NCI-H1436 (cell line): ENCODE measurements around the gene C3orf70.

ENCODE experiments used
- DNase-seq: peaks from one replicate; lab custom pipeline; 2025; lab: John Stamatoyannopoulos, UW

Gene C3orf70, protein sequence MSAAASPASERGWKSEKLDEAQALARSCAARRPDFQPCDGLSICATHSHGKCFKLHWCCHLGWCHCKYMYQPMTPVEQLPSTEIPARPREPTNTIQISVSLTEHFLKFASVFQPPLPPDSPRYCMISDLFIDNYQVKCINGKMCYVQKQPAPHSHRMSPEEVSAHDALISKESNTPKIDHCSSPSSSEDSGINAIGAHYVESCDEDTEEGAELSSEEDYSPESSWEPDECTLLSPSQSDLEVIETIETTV

DNA sequence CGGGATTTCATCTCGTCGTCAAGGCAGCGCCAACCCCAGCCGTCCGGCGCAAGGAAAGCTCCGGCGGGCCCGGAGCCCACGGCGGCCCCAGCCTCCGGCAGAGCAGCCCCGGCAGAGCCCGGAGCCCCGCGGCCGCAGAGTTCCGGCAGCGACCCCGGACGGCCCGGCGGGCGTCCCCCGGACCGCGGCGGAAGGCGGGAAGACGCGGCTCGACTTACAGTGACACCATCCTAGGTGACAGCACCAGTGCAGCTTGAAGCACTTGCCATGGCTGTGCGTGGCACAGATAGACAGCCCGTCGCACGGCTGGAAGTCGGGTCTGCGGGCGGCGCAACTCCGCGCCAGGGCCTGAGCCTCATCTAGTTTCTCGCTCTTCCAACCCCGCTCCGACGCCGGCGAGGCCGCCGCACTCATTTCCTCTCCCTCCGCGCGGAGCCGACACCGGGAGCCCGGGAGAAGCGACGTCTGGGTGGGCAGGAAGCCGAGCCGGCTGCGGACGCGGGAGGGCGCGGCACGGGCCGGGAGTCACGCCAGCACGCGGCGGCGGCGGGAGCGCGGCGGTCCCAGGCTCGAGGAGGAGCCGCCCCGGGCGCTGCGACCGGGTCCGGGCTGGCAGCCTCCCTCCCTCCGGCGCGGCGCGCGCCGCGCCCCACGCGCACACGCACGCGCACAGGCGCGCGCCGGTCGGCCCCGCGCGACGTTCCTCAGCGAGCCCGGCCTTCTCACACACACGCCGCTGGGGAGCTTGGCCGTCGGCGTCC, at the start of gene C3orf70:
C3orf70 (minus strand) TSS at position 651 of the 761 bp plus-strand sequence; CDS start at position 414, 237 bp downstream.
- peak; percentile 58 for DNase-seq

DNA sequence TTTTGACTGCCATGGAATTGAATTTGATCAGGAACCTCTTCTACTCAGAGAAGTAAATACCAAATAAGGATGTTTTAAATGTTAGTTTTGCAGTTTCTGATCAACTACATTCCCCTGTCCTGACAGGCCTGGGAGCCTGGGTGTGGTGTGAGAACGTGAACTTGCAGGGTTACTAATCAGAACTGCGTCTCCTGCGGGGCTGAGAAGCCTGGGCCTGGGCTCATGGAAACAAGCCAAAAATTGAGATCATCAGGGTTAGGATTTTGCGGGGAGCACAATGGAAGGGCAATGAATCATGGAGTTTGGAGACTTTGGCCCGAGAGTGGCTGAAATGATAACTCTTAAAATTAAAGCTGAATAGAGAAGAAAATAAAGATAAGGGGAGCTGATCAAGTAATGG, 47.8 kb upstream of the C3orf70 start:
- no peak for DNase-seq

DNA sequence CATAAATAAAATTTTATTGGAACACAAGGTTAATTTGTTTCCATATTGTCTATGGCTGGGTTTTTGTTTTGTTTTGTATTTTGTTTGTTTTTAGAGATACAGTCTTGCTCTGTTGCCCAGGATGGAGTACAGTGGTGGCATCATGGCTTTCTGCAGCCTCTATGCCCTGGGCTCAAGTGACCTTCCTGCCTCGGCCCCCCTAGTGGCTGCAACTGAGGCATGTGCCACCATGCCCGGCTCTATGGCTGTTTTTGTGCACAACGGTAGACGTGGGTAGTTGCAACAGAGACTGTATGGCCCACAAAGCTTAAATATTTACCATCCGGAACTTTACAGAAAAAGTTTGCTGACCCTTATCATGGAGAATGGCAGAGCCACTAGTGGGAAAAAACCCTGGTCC, 46.8 kb upstream of the C3orf70 start:
- no peak for DNase-seq

DNA sequence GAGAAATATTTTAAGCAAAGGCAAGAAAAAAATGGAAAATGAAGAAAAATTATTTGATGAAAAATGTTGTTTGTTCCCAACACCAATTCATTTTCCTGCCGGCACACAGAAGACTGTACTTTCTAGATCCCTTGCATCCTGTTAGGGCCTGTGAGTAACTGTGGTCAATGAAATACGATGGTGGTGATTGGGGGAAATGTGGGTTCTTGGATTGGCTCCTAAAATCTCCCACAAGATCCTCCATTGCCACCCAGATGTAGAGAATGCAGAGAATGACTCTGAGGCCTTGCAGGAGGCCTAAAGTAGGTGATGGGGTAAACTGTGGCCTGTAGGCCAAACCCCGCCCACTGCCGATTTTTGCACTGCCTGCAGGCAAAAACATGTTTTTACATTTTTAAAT, 46.3 kb upstream of the C3orf70 start:
- no peak for DNase-seq

DNA sequence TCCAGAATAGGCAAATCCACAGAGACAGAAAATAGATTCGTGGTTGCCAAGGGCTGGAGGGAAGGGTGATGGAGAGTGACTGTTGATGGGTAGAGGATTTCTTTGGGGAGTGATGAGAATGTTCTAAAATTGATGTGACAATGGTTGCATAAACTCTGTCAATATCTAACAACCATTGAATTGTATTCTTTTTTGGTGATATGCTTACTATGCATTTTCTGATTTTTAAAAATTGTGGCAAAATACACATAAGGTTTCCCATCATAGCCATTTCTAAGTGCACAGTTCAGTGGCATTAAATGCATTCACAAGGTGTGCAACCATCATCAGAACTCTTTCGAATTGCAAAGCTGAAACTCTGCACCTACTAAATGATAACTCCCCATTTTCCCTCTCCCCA, 44.2 kb upstream of the C3orf70 start:
- DNase-seq: no peak

DNA sequence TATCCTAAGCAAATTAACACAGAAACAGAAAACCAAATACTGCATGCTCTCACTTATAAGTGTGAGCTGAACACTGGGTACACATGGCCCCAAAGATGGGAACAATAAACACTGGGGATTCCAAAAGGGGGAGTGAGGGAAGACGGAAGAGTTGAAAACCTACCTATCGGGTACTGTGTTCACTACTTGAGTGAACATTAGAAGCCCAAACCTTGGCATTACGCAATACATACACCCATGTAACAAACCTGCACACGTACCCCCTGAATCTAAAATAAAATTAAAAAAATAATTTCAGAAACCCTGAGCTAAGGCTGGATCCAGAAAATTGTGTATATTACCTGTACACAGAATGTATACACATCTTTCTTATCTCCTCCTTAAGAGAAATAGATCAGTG, 42.8 kb upstream of the C3orf70 start:
- DNase-seq: no peak

DNA sequence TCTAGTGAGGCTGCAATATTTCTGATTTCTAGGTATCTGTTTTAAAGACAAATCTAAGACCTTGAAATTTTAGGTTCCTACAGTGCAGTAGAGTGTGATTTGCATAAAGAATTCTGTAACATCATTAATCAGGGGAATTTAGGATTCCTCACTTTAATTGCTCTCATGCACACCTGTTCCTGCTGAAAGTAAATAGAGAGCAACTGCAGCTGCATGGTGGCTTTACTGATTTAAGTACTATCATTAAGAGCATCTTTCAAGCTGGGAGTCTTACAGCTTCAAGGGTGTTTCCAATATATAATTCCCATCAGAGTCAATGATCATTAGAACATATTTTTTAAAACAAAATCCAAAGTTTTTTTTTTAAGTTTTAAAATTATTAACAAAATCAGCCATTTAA, 36.0 kb upstream of the C3orf70 start:
- no peak for DNase-seq

DNA sequence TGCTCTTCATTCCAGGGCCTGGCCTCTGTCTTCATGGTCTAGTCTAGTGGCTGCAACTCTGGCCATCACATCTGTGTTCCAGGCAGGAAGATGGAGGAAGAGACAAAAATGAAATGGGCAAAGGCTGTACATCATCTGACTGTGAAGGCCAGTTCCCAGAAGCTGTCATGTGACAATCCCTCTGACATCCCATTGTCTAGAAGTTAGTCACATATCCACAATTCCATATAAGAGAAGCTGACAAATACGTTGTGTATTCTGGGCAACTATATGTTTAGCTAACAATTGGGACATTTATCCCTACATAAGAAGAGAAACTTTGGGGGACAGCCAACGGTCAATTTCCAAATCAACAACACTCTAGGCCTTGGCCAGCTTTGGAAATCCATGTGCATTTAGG, 34.5 kb upstream of the C3orf70 start:
- DNase-seq: no peak

DNA sequence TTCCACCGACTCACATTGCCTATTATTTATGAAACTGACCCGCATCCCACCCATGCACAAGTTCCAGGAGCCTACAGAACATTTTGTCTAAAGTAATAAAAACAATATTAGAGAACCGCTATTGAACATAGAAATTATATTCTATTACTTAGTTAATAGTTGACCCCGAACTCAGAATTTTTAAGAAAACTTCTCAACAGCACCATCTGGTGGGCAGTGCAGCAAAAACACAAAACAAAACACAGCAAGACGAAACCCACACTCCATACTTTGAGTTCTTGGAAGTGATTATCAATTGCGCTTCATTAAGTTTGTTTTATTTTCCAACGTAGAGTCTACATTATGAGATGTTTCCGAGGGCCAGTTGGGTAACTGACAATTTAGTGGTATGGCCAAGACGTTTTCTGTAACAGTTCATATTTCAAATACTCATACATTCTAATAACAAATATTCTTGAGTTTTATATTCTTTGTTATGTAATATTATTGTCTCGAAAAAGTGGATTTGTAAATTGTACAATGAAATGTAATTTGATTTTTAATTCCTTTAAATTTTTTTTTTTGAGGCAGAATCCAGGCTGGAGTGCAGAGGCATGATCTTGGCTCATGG, 24.0 kb upstream of the C3orf70 start:
- DNase-seq: peak; percentile 62

DNA sequence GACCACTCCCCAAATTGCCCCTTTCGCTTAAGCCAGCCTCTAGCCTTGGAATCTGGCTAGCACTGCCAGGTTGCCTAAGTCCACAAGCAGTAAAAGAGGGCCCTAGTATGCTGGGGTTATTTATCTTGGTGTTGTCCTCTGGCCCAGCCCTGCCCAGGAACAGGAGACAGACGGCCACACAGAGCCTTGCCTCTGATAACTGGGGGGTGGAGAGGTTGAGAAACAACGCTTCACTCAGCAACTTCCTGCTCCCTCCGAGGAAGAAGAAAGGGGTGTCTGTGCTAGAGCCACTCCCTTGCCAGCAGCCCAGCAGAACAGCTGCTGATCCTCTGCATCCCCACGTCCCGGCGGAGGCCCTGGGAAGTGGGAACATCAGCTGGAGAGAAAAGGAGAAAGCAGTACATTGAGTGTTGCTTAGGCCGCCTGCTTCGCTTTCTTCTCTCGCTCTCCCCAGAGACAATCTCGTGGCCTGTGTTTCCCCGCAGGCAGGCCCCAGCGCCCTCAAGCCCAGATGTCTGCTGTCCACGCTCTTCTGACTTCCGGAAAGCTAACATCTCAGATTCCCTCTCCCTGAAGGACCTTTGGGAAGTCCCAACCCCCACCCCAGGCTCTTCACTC, 22.6 kb upstream of the C3orf70 start:
- DNase-seq: peak; percentile 63

DNA sequence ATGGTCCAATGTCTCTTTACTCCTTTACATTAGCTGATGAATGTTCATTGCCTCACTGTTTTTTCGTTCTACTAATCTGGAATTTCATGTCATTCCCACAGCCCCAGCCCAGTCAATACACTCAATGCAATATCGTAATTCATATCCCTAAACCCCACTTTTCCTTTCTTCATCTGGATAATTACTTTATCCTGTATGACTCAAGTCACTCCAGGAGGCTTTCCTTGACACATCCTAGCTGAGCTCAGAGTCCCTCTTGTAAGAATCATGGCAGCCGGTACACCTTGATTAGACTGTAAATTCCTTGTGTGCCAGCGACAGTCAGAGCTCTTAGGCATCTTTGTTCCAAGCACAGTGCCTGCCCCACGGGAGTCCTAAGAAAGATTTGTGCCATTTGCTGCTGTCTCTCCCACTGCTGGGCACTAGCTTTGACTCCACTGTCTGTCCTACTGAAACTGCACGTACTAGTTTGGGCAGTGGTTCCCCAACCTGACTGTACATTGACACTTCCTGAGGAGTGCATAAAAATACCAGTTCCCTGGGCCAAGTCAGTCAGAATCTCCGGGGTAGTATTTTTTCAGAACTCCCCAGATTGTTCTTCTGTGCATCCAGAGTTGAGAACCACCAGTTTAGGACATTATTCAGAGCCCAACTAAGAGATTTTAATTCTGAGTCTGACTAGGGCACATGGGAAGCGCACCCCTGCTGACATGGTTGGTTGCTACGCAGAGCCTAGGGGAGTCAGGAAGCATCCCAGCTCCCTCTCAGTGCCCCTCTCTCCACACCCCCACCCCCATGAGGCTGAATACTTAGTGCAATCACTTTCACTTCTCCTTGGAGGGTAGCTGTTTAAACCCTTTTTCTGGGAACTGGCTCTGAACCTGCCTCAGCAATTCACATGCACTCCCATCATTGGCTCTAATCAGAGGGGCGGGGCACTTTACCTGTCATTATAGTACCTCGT, 19.5 kb upstream of the C3orf70 start:
- DNase-seq: no peak

DNA sequence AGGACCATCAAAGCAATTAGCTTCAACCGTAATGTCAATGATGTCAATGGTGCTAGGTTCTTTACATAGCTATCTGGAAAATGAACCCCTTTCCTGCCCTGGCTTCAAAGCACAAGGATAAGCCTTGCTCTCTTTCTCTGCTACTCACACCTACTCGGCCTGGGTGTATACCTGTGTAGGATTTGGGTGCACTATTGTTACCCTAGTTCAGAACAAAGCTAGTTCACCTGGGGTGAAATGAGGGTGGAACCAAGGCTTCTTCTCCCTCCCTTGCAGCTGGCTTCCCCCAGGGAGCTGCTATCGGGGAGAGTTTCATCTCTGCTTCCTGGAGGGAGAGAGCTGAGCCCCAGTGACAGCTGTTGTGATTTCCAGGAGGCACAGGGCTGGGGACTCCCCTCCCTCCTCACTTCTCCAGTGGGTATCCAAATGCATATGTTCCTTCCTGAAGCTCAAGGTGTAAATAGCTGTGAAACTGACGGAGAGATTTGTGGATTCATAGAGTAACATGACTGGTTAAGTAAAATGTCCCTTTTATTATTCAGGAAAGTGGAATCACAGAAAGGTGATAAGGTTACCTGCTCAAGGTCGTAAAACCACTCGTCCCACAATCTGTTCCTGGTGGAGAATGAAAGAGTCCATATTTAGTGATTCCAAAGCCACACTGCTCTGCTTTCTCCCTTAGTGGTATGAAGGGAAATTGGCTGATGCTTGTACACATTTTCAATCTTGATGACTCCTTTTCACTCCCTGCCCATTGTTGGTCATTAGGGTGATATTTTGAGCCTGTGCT, 11.8 kb upstream of the C3orf70 start:
- no peak for DNase-seq

DNA sequence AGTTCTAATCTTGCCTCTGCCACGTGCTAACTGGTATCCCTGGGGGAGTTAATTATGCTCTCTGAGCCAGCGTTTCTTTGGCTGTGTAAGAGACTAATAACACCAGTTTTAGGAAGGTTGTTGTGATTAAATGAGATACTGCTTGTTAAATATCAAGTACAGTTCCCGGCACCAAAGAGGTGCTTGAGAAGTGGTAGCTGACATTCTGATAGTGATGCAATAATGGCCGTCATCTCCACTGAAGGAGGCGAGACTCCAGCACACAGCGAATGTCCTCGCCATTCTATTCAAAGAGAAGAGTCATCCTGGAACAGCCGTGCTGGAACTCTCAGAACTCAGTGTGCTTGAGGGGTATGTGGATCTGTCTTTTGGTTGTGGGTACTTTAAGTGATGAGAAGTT, 9.8 kb upstream of the C3orf70 start:
- no peak for DNase-seq

DNA sequence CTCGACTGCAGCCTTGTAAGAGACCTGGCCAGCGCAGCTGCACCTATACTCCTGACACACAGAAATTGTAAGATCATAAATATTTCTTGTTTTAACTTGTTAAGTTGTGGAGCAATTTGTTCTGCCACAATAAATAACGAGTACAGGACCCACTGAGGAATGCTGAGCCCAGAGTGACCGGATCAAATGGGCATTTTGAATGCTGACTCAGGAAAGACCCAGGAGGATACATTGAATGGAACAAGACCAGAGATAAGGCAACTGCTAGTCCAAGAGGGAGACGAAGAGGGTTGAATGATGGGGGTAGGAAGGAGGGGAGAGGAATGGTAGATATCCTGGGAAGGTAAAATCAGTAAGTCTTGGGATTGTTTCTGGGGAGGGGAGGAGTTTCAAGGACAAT, 8.9 kb upstream of the C3orf70 start:
- no peak for DNase-seq

DNA sequence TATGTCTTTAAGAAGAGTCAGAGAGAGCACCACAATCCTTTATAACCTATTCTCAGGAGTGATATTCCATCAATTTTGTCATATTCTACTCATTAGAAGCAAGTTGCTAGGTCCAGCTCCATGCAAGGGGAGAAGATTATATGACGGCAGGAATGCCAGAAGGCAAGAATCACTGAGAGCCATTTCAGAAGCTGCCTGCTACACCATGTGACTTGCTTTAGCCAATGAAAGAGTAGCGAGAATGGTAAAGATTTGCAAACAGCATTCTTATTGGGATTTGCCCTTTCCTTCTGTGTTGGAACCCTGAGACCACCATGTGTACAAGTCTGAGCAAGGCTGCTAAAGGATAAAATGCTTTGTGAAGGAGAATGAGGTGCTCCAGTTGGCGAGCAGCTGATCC, 4.5 kb upstream of the C3orf70 start:
- DNase-seq: no peak

DNA sequence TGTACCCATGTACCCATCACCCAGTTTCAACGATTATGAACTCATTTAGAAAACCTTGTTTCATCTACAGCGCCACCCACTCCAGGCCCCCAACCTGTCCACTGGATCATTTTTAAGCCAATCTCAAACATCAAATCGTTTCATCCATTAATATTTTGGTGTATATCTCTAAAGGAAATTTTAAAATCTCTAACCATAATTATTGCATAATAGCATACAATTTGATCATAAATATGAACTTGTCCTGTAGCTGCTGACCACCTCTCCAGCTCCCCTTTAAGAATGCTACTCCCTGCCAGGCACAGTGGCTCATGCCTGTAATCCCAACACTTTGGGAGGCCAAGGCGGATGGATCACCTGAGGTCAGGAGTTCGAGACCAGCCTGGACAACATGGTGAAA, 2.8 kb upstream of the C3orf70 start:
- DNase-seq: no peak

DNA sequence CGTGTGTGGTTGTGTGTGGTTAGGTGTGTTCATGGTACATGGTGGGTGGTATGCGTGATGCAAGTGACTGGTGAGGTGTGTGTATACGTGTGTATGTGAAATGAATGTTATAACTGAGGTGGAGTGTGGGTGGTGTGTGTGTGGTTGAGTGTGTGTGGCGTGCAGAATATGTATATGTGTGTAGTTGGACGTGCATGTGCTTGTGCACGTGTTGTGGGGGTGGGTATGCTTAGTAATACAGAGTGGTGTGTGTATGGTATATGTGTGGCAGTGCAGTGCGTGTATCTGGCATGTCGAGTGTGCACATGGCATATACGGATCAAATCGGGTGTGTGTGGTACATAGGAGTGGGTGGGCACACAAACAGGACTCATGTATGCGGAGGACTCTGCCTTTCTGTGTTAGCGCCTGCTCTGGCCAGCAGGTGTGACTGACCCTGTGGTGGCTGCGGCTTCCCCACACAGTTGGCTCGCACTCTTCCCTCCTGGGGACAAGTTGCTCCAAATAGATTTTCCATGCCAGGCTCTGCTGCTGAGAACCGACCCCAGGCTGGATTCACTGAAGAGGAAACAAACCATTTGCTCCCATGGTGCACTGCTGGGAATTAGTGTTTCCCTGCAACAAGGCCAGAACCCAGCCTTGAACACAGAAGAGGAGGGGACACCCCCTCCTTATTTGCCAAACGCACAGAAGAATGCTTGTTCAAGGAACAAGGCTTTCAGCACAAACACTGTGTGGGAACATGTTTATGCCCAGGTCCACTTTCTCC, 1.2 kb upstream of the C3orf70 start:
- DNase-seq: no peak

DNA sequence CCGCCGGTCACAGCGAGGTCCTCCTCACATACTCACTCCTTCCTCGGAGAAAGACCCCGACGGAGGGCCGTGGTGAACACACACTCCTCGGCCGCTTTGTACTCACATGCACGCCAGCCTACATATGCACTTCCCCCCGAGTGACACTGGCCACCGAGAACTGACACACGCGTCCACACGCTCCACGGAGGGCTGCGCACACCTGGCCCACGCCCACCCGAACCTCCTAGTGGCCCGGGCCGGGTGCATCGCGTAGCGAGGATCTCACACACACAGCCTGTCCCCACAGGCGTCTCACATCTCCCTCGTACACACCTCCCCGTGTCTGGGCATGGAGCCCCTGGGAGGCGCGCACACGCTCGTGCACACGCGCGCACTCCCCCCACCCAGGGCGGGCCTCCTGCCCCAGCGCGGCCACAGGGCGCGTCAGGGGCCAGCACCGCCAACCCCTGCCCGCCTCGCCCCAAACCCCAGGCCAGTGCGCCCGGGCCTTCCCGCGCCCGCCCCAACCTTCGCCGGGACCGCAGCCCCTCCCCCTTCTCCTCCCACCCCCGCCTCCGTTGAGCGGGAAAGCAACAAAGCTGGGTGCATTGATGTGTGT, 411 bp upstream of the C3orf70 start:
- DNase-seq: no peak

DNA sequence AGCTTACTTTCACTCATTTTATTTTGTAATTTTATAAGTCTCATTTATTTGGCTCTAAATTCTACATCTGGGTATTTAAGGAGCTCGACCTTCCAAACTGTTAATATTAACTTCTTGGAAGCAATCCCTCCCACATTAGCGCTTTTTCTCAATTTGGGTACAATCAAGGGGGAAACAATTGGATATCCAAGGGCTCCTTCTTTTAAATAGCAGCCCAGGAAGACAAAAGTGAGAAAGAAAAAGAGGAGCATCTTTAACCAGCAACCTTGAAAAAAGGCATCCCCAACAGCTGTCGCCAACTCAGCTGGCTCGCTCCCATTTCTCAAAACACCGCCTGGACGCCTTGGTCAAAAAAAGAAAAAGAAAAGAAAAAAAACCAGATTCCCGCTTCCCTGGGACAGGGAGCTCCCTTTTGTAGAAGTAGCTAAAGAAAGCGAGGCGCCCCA, 873 bp downstream of the C3orf70 start:
- no peak for DNase-seq
